Midbrain (tissue), 1 donor: ENCODE data around the gene AVPI1.

Source experiments
- DNase-seq: peaks from one replicate; lab custom pipeline; 2025; lab: John Stamatoyannopoulos, UW

AVPI1 gene, protein sequence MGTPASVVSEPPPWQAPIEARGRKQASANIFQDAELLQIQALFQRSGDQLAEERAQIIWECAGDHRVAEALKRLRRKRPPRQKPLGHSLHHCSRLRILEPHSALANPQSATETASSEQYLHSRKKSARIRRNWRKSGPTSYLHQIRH

GRCh38 chr10:97686962-97687784 lies at the start of gene AVPI1:
TSS of gene AVPI1 (minus strand) at chr10:97687241. CDS start at chr10:97679905, 7,336 bp downstream.
- DNase-seq, result peak; percentile 92

- no peak for DNase-seq
These were observed 49.4 kb upstream of the AVPI1 start for GRCh38 chr10:97736403-97736901.

GRCh38 chr10:97734021-97734420 lies 47.0 kb upstream of the AVPI1 start:
- DNase-seq, result no peak

GRCh38 chr10:97733256-97733655 lies 46.2 kb upstream of the AVPI1 start:
- no peak for DNase-seq

DNA sequence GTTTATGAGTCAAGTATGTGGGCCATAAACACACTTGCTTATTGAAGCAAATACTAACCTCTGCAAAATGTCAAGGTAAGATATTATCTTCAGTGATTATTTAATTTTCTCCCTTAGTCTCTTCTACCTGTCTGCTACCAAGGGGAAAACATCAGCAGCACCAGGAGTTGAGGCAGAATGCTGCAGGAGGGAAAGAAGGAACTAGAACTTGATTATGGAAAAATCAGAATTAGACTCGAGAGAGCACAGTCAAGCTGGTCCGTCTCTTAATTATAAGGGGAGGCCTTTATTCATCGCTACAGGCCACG lies 45.0 kb upstream of the AVPI1 start:
- DNase-seq, result no peak

- peak; percentile 78 for DNase-seq
These were observed 44.5 kb upstream of the AVPI1 start for GRCh38 chr10:97731346-97732051.

DNA sequence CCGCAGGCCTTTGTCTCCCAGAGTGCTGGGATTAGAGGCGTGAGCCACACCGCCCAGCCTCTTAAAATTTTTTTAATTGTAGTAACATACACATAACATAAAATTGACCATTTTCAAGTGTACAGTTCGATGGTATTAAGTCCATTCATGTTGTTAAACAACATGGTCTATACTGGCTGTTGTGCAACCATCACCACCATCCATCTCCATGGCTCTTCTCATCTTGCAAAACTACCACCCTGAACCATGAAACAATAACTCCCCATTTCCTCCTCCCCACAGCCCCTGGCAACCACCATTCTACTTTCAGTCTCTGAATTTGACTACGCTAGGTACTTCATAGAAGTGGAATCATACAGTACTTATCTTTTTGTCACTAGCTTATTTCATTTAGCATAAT lies 42.0 kb upstream of the AVPI1 start:
- no peak for DNase-seq

DNA sequence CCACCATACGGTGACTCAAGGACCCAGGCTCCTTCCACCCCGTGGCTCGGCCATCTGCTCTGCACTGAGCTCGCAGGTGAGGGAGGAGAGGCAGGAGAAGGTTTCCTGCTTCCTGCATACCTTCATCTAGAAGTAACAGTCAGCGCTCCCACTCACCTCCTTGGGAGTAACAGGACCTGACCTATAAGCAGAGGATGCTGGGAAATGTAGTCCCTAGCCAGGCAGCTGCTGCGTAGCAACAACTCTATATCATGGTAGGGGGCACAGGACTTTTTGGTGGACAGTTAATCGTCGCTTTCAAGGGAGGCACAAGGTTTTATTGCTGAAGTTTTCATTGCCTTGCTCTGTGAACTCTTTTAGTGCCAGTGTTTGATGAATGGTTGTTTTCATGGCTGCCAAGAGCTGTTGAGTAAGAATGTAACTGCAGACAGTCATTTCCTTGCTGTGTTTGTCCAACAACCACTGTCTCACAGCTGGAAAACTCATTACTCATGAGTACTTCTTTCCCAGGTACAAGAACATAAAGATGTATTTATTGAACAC lies 39.7 kb upstream of the AVPI1 start:
- no peak for DNase-seq

DNA sequence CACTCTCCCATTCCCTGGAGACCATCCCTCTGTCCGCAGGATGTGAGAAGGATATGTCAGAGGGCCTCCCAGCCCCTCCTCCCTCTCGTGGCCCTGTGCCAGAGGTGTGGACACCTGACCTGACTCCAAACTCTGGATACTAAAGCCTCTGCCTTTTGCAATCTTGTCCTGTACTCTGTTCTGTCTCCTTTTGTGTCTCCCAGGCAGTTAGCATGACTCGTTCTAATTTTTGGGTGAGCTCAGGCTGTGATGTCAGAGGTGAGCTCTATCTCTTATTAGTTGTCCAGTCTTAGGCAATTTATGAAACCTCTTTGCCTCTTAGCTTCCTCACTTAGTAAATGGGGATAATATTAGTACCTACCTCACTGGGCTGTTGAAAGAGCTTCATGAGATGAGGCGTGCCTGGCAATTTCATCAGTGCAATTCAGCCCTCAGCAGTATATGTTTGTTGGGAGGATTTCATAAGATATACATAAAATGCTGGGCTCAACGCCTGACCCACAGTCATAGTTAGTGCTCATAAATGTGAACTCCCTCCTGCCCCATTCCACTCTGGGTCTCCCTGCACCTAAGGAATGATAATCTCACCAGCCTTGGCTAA lies 37.4 kb upstream of the AVPI1 start:
- no peak for DNase-seq

DNA sequence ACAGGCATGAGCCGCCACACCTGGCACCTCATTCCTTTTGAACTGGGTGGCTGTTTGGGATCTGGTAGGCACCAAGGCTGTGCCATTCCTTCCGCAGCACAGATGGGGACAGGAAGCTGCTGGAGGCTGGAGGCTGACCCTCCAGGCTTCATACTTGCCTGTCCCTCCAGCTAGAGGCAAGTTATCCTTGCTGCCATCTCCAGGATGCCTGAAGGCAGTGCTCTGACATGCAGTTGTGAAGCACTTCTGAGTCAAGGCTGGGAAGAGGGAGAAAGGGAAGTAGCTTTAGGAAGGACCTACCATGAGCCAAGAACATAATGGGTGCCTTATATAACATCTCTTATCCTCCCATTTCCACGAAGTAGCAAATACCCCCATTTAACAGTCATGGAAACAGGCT lies 36.0 kb upstream of the AVPI1 start:
- DNase-seq, result no peak

DNA sequence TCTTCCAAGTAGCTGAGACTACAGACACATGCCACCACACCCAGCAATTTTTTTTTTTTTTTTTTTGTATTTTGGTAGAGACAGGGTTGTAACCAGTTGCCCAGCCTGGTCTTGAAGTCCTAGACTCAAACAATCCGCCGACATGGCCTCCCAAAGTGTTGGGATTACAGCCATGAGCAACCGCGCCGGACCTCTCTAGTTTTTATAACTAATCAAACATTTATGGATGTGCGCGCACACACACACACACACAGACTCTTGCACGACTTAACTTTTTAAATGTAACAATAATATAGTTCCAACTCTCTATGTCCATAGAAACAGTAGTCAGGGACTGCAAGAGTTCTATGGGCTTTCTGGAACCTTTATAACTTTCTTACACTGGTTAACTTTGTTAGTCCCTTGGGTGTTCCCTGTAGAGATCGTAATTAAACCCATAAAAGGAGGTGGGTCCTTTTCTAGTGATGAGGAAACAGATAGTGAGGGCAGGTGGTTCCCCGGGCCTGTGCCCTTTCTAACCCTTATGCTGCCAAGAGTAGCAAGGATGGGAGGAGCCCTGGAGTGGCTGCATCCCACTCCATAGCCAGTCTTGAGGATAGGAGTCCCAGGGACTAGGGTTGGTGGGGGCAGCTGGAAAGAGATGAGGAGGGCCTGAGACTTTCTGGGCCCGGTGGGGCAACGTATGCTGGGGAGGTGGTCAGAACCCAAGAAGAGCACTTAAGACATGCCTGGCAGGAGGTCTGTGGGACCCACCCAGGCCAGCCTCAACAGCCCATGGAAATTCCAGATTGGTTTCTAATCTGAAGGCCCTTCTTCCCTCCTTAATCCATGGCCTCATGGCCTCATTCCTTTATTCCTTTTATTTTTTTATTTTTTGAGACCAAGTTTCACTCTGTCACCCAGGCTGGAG lies 35.1 kb upstream of the AVPI1 start:
- DNase-seq, result no peak

- no peak for DNase-seq
These were observed 32.6 kb upstream of the AVPI1 start for GRCh38 chr10:97719602-97720001.

DNA sequence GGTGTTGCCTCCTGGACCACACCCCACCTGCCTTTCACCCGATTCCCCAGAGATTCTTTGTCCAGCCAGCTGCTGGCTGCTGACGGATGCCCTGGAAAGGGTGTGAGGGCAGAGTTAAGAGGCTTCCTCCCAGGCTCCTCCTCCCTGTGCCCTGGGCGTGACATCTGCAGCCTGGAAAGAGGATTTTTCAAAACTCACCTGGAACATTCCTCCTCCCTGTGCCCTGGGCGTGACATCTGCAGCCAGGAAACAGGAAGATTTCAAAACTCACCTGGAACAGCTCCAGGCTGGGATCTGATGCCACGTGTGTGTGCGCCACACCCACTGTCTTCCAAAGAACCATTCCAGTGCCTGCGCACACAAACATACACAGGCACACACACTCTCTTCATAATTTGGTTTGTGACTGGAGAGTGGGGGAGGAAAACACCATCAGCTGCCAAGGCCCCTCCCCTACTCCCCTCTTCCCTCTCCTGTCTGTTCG lies 31.7 kb upstream of the AVPI1 start:
- no peak for DNase-seq

GRCh38 chr10:97718178-97718577 lies 31.1 kb upstream of the AVPI1 start:
- peak; percentile 81 for DNase-seq

GRCh38 chr10:97717627-97718026 lies 30.6 kb upstream of the AVPI1 start:
- no peak for DNase-seq

- no peak for DNase-seq
These were observed 28.3 kb upstream of the AVPI1 start for GRCh38 chr10:97715259-97715874.

- peak; percentile 46 for DNase-seq
These were observed 27.6 kb upstream of the AVPI1 start for GRCh38 chr10:97714401-97715258.

GRCh38 chr10:97713826-97714400 lies 26.9 kb upstream of the AVPI1 start:
- DNase-seq, result peak; percentile 71

- DNase-seq, result no peak
These were observed 26.3 kb upstream of the AVPI1 start, which contains the start of gene MARVELD1 for GRCh38 chr10:97713339-97713825. TSS of gene MARVELD1 (plus strand) at chr10:97713730. CDS start at chr10:97713877, 147 bp downstream.
